AG09319 (cell line): ENCODE measurements around the gene GDF7.

Source experiments
- DNase-seq: peaks from one replicate; pipeline ENCODE4 v3.0.0-alpha.2; 2010; ENCODE audit warnings: low read depth; ENCODE audit errors: extremely low read depth
- TF ChIP-seq, protein P1 (sequence below): IDR thresholded peaks from 2 replicates; pipeline ENCODE4 v1.5.1; 2011; ENCODE audit warnings: low read depth, mild to moderate bottlenecking, inconsistent platforms, low read length, moderate library complexity

The GDF7 gene

DNA sequence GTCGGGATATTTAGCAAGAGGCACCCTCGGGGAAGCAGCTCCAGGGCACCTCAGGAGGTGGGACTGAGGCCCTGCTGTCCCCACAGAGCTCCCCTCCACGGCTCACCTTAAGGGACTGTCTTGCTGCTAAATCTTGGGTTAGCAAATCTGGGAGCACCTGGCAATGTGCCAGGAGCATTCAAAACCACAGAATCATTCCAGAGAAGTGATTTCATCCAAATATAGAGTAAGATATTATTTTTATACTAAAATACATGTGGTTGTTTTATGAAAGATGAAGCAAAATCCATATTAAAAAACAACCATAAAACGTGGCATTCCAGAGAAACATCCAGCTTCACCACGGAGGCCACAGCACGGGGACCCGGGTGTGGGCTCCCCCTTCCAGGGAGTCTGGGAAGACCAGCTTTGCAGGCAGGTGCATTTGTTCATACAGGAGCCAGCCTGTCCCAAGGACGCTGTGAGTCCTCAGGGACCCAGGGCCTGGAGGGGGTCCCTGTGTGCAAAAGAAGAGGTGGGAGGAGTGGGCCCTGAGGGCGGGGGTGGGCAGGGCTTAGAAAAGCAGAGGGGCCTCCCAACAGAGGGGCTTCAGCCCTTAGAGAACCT, 32.3 kb upstream of the GDF7 start:
- DNase-seq: no peak
- TF ChIP-seq, protein P1, sequence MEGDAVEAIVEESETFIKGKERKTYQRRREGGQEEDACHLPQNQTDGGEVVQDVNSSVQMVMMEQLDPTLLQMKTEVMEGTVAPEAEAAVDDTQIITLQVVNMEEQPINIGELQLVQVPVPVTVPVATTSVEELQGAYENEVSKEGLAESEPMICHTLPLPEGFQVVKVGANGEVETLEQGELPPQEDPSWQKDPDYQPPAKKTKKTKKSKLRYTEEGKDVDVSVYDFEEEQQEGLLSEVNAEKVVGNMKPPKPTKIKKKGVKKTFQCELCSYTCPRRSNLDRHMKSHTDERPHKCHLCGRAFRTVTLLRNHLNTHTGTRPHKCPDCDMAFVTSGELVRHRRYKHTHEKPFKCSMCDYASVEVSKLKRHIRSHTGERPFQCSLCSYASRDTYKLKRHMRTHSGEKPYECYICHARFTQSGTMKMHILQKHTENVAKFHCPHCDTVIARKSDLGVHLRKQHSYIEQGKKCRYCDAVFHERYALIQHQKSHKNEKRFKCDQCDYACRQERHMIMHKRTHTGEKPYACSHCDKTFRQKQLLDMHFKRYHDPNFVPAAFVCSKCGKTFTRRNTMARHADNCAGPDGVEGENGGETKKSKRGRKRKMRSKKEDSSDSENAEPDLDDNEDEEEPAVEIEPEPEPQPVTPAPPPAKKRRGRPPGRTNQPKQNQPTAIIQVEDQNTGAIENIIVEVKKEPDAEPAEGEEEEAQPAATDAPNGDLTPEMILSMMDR: no peak

DNA sequence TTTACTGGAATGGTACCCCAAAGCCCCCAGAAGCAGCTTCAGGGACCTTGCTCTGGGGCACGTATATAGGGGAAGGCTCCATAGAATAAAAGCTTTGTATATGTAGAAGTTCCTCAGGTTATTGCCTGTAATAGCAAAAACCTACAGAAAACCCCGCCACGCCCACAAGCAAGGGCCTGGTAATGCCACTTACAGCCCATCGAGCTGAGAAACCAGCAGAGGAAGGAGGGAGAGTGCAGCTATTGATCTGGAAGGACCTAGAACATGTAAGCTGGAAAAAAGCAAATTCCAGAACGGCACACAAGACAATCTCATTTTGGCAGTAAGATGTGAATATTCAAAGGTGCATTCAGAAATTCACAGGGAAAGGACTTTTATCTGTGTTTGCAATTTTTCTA, 31.8 kb upstream of the GDF7 start:
- DNase-seq: no peak

DNA sequence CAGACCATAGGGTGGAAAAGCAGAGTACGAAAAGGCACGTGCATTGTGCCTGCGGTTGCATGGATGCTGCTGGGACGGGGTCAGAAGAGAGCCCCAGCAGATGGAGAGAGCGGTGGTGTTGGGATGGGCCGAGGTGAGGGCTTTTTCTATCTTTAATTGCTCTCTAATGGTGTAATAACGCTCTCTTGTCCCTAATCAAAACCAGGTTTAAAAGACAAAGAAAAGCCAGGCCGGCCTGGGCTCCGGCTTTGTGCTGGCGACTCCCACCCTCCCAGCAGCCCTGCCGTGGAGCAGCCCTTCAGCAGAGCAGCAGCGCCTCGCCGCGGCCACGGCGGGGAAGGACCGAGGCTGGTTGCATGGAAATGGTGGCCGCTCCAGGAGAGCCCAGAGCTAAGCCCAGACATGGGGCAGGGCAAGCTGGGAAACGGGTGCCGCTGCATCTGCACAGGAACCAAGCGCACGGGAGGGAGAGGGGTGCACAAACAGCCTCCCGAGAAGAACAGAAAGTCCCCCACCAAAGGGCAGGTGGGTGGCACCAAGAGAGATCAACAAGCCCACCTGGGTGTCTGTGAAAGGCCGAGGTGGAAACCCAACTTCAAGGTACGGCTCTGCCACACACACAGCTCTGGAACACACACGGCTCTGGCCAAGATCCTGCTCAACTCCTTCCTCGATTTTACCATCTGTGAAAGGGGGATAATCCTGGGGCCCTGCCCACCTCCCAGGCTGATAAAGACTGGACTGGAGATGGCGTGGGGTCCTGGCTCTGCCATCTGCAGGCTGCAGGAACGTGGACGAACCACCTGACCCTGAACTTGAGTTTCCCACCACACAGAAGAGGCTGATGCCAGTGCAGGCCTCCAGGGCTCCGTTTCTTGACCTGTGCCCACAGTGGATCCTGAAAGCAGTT, 31.0 kb upstream of the GDF7 start:
- peak; percentile 70 for DNase-seq
- TF ChIP-seq, protein P1: peak; percentile 98

More for the DNA sequence above, 31.8 kb upstream of the GDF7 start:
- TF ChIP-seq, protein P1: no peak

DNA sequence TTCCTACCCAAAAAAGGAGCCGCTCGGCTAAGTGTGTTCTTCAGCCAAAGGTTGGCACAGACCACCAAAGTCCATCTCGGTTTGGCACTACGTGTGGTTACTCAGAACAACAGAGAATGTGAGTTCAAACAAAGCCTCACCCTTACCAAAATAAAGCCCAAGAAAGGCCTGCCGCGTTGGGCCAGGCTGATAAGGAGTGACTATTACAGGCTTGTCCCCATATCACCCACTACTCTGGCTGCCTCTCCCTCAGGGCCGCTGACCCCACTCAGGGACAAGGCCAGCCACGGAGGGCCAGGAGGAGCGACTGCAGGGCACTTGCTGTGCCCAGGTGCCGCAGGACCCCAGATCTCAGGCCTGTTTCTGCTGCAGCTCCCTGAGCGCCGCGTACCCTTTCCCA, 29.8 kb upstream of the GDF7 start:
- DNase-seq: no peak
- TF ChIP-seq, protein P1: no peak

DNA sequence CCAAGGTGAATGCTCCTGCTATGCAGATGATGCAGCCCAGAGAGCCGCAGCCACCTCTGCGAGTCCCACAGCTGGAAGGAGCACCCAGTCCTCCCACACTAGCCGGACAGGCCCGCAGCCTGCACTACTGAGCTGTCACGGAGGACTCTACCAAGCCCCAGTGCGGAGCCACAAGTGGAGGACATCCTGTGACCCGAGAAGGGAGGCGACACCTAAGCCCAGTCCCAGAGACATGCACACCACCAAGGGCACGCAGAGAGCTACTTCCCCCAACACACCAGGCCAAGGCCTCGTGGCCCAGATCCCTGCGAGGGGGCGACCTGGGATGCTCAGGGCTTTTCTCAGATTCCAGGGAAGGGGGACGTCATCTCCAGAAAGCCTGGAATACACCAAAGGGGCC, 28.9 kb upstream of the GDF7 start:
- no peak for DNase-seq
- TF ChIP-seq, protein P1: no peak

GRCh38 chr2:20638646-20639430, 28.1 kb upstream of the GDF7 start:
- DNase-seq: no peak
- TF ChIP-seq, protein P1: no peak
